Measurements from ENCODE around the gene DMAC1.

- no peak for TF ChIP-seq CTCF (IDR thresholded peaks at IDR 0.05)
- TF ChIP-seq POLR2A (IDR thresholded peaks at IDR 0.05; ENCODE audit: low read depth) = no peak
Observed at GRCh38 chr9:7816021-7816420, 16.4 kb upstream of the DMAC1 start.

All from esophagus muscularis mucosa (tissue), 3 donors.